Suprapubic skin (tissue), 4 donors: ENCODE results near the gene GFM2. TPM values are rescaled to one million over a fixed set of nuclear protein-coding genes. Genes with fewer than 3 reads are reported as not detected.

Source experiments
- DNase-seq, 2 donors: peaks; one replicate each; pipeline ENCODE4 v3.0.0-alpha.2; 2019; ENCODE audit warnings: low spot score in 2 of 2
- H3K27ac ChIP-seq: fragments of 200-600 bp; sonication (generic); one replicate; pipeline ENCODE4 v1.5.1; 2019
- H3K27me3 ChIP-seq: fragments of 200-600 bp; sonication (generic); one replicate; pipeline ENCODE4 v1.5.1; 2019
- H3K36me3 ChIP-seq: fragments of 200-600 bp; sonication (generic); one replicate; pipeline ENCODE4 v1.5.1; 2019
- H3K4me1 ChIP-seq: fragments of 200-600 bp; sonication (generic); one replicate; pipeline ENCODE4 v1.5.1; 2019
- H3K4me3 ChIP-seq: fragments of 200-600 bp; sonication (generic); one replicate; pipeline ENCODE4 v1.5.1; 2019; ENCODE audit warnings: mild to moderate bottlenecking
- H3K9me3 ChIP-seq: fragments of 200-600 bp; sonication (generic); one replicate; pipeline ENCODE4 v1.5.1; 2019
- CTCF ChIP-seq, 2 donors: fragments of 200-600 bp in 1 of 2; fragments of 450-650 bp in 1 of 2; sonication (generic) in 1 of 2; IDR thresholded peaks; one replicate each; pipeline ENCODE4 v1.5.1; 2016 to 2019; ENCODE audit warnings: antibody characterized with exemption in 2 of 2, mild to moderate bottlenecking in 1 of 2, moderate library complexity in 1 of 2
- EP300 ChIP-seq: sonication (generic); formaldehyde crosslinking; IDR thresholded peaks from one replicate; pipeline ENCODE4 v1.6.1; 2017; ENCODE audit warnings: antibody characterized with exemption
- POLR2A ChIP-seq, 2 donors: fragments of 450-650 bp; IDR thresholded peaks; one replicate each; pipeline ENCODE4 v1.6.1; 2017; ENCODE audit warnings: antibody characterized with exemption in 2 of 2, mild to moderate bottlenecking in 2 of 2, moderate library complexity in 2 of 2
- POLR2AphosphoS5 ChIP-seq, 3 donors: sonication (generic); formaldehyde crosslinking; IDR thresholded peaks; one replicate each; pipeline ENCODE4 v1.6.1; 2017; ENCODE audit warnings: antibody characterized with exemption in 3 of 3
- WGBS: methylation state at CpG from one replicate; pipeline ENCODE4 v1.1.5; 2018; 5-methylcytosine and 5-hydroxymethylcytosine counted together
- total RNA-seq, 4 donors: library from RNA; depleted of rRNA; stranded (reverse); fragments of >200 nt; gene quantifications; one replicate each; pipeline ENCODE4 v1.1.0, GENCODE V29; 2016

The GFM2 gene
- 10 to 100 TPM; 19.2 to 24.7 (median 21.2) TPM for total RNA-seq

- H3K36me3 ChIP-seq: peaks cover 36% of the 10 kb centered on the region
- peak; percentile 93 to 94 for DNase-seq
- TF ChIP-seq CTCF (IDR thresholded peaks at IDR 0.05) (no peak), POLR2AphosphoS5 (IDR thresholded peaks at IDR 0.05) (peak; percentile 20 to 80 (median 42)), EP300 (no peak)
- peak within 1 kb of the TSS; percentile 88 for H3K27ac ChIP-seq
- WGBS: 0% methylated on average over 48 of the region's 54 CpGs
- H3K9me3 ChIP-seq: no peaks in the 10 kb centered on the region
- H3K4me1 ChIP-seq: peaks cover 28% of the 10 kb centered on the region
- H3K27me3 ChIP-seq: no peaks in the 10 kb centered on the region
- H3K4me3 ChIP-seq: peak within 1 kb of the TSS; percentile 99
These were observed at the start of gene GFM2, which contains the start of gene NSA2 for GRCh38 chr5:74766849-74767578. GFM2 (minus strand) TSS chr5:74767117; CDS start chr5:74763742, 3,375 bp downstream. NSA2 (plus strand) TSS chr5:74767249; CDS start chr5:74767361, 112 bp downstream.

- no peak for DNase-seq
- Histone ChIP-seq H3K27ac (no peak overlapping the region), H3K4me1 (no peaks in the 10 kb centered on the region), H3K27me3 (no peaks in the 10 kb centered on the region), H3K9me3 (no peaks in the 10 kb centered on the region), H3K4me3 (no peak overlapping the region), H3K36me3 (no peaks in the 10 kb centered on the region)
- 58% methylated on average over 4 of the region's 4 CpGs for WGBS
- TF ChIP-seq CTCF (IDR thresholded peaks at IDR 0.05) (no peak), POLR2AphosphoS5 (IDR thresholded peaks at IDR 0.05) (no peak), POLR2A (IDR thresholded peaks at IDR 0.05) (no peak), EP300 (no peak)
These were observed 44.0 kb upstream of the GFM2 start for GRCh38 chr5:74810915-74811314.

- no peaks in the 10 kb centered on the region for H3K4me1 ChIP-seq
- no peaks in the 10 kb centered on the region for H3K9me3 ChIP-seq
- H3K27ac ChIP-seq: no peak overlapping the region
- no peaks in the 10 kb centered on the region for H3K36me3 ChIP-seq
- DNase-seq: no peak
- no peak for TF ChIP-seq POLR2AphosphoS5 (IDR thresholded peaks at IDR 0.05)
- no peak for TF ChIP-seq EP300
- TF ChIP-seq CTCF (IDR thresholded peaks at IDR 0.05): no peak
- TF ChIP-seq POLR2A (IDR thresholded peaks at IDR 0.05): no peak
- 16% methylated on average over 1 of the region's 1 CpG for WGBS
- no peaks in the 10 kb centered on the region for H3K27me3 ChIP-seq
- no peak overlapping the region for H3K4me3 ChIP-seq
These were observed 35.0 kb upstream of the GFM2 start for GRCh38 chr5:74801941-74802340.

- H3K27ac ChIP-seq: no peak overlapping the region
- WGBS: 79% methylated on average over 3 of the region's 3 CpGs
- no peaks in the 10 kb centered on the region for H3K27me3 ChIP-seq
These were observed 34.3 kb upstream of the GFM2 start for GRCh38 chr5:74801197-74801596.

More at GRCh38 chr5:74801197-74801596, 34.3 kb upstream of the GFM2 start:
- Histone ChIP-seq H3K9me3 (no peaks in the 10 kb centered on the region), H3K36me3 (no peaks in the 10 kb centered on the region), H3K4me3 (no peak overlapping the region), H3K4me1 (no peaks in the 10 kb centered on the region)
- DNase-seq: no peak
- TF ChIP-seq POLR2AphosphoS5 (IDR thresholded peaks at IDR 0.05): no peak
- TF ChIP-seq POLR2A (IDR thresholded peaks at IDR 0.05): no peak
- TF ChIP-seq EP300: no peak
- no peak for TF ChIP-seq CTCF (IDR thresholded peaks at IDR 0.05)
